Stimulated activated CD8-positive, alpha-beta memory T cell treated with anti-CD3 and anti-CD28 coated beads, Interleukin-4, amount 100 ng/mL, for 48 hours (primary cell): ENCODE data around the gene ITFG2.
"Not testable (repeated sequence)": the region's sequence is repeated elsewhere in the genome, so short reads cannot be mapped to it uniquely, and the experiment has no call there.

Experiments used
- DNase-seq: peaks from one replicate; pipeline ENCODE4 v3.0.0-alpha.2; 2020

The ITFG2 gene

GRCh38 chr12:2864198-2864597 lies 51.7 kb downstream of the ITFG2 start:
- DNase-seq, result no peak

- not testable (repeated sequence) for DNase-seq
These were observed 56.6 kb downstream of the ITFG2 start for GRCh38 chr12:2868986-2869632.
